Left cardiac atrium (tissue), 4 donors: Measurements from ENCODE around the gene LRRTM3. TPM values are rescaled to one million over a fixed set of nuclear protein-coding genes. Genes with fewer than 3 reads are reported as not detected.
A peak's percentile ranks its signal among the peaks of the same experiment; 100 is the strongest.

Source experiments
- ATAC-seq, 2 donors: fragments of 200-7000 bp; cut with Tn5 transposase; one replicate each; pipeline ENCODE4 v1.9.1; 2020; ENCODE audit warnings: mild to moderate bottlenecking in 2 of 2, moderate library complexity in 2 of 2
- DNase-seq: peaks from one replicate; pipeline ENCODE4 v3.0.0-alpha.2; 2020
- intact Hi-C, 2 donors: fragments of 100-400 bp; cut with DNase I; formaldehyde crosslinking; loops; one replicate each; pipeline versions ENCODE4 v1.14.1 to v1.15.1; 2022 to 2023
- long read RNA-seq: library from polyadenylated mRNA; unstranded; transcript quantifications from one replicate; pipeline ENCODE4 v2.0.0, GENCODE V29; 2021
- total RNA-seq, 2 donors: library from RNA; stranded (reverse); fragmentation: NEBNext Ultra II Directional; extraction: Animal tissue kit (Norgen Biotek cat#: 25700); gene quantifications; one replicate each; pipeline ENCODE4 v1.2.1, GENCODE V29; 2021
- donor health status: DM: no; HTN: yes; CAD: no.
- donor health status: DM: no; HTN: yes; CAD: no; lungs with severe emphysema.
- donor health status: DM: yes; HTN: yes; CAD: no.
- donor health status: Dilated cardiomyopathy.

LRRTM3 gene
- total RNA-seq: not detected
- long read RNA-seq, partial matches to known transcripts: 0 of 1 reads
- long read RNA-seq, other reads (novel, unspliced or antisense): 1 of 1 reads

DNA sequence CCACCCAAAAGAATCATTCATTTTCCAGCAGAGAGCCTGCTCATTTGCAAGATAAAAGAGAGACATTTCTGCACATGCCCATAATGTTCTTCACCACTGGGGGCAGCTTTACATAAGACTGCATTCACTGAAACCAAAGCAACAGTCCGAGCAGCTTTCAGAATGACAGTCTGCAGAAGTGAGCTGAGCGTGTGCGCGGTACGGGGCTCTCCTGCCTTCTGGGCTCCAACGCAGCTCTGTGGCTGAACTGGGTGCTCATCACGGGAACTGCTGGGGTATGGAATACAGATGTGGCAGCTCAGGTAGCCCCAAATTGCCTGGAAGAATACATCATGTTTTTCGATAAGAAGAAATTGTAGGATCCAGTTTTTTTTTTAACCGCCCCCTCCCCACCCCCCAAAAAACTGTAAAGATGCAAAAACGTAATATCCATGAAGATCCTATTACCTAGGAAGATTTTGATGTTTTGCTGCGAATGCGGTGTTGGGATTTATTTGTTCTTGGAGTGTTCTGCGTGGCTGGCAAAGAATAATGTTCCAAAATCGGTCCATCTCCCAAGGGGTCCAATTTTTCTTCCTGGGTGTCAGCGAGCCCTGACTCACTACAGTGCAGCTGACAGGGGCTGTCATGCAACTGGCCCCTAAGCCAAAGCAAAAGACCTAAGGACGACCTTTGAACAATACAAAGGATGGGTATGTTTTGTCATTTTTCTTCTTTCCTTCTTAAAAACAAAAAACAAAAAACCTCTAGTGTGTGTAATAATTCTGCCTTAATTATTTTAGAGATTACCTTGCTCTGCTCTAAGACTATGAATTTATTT, at the start of gene LRRTM3:
TSS of gene LRRTM3 (plus strand) at position 141 of the 820 bp plus-strand sequence.
- ATAC-seq (peak; percentile 93 to 96), DNase-seq (peak; percentile 25)
- intact Hi-C loops: no loop called here

DNA sequence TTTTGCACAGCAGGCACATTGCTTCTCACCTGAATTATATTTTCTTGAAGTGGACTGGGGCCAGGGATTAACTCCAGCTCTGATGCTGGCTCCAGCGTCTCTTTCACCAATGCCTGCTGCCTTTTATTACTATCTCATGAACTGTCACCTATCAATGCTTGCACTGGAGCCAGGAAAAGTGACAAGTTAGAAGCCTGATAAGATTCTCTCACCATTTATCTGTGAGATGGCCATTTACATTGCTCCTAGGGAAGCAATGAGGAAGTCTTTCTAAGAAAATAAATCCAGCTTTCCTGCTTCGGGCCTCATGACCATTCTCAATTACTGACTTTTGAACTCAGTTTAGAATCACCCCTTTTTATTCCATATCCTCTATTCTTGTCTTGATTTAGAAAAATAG, 48.5 kb upstream of the LRRTM3 start:
- DNase-seq (no peak), ATAC-seq (no peak)
- intact Hi-C loops: no loop called here

DNA sequence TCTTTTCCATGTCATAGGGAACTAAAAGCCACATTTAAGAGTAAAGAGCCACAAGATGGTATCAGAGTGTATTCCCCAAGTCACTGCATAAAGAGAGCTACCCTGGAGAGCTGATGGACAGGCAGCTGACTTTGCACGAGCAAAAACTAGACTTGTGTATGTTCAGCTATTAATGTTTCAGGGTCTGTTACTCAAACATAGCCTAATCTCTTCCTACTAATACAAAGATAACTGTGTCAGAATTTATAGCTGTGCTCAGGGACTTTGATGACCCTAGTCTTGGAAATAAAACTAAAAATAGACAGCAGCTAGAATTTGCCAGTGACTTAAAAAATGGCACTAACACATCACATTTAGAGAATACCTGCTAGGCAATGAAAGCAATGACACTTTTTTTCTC, 45.5 kb upstream of the LRRTM3 start:
- intact Hi-C loops: no loop called here
- ATAC-seq (no peak), DNase-seq (no peak)

DNA sequence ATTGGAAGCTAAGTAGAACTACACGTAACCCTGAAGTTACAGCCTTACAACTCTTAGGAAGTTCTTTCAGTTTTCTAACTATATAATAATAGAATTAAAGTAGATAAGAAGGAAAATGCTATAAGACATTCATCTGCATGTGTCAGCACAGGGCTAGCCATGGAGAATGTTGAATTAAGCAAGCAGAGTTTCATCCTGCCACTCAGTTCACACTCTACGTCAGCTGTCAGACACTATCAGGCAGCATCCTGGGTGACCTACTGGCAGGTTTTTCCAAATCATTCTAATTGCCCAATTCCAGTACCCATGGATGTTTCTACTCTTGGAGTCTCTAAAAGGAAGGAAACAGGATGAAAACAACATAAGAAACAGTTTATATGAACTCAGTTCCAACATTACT, 45.0 kb upstream of the LRRTM3 start:
- ATAC-seq (peak in 1 of 2 donors; percentile 68), DNase-seq (no peak)
- intact Hi-C loops: no loop called here

GRCh38 chr10:66881814-66882213, 44.0 kb upstream of the LRRTM3 start:
- intact Hi-C loops: no loop called here
- ATAC-seq (no peak), DNase-seq (no peak)

- no peak for DNase-seq
- intact Hi-C loops: no loop called here
- ATAC-seq: no peak
Measured at GRCh38 chr10:66882271-66882670, 43.6 kb upstream of the LRRTM3 start.

GRCh38 chr10:66886848-66887247, 39.0 kb upstream of the LRRTM3 start:
- intact Hi-C loops: no loop called here
- ATAC-seq: no peak
- no peak for DNase-seq

- DNase-seq: no peak
- ATAC-seq: no peak
- intact Hi-C loops: no loop called here
Measured at GRCh38 chr10:66888237-66888636, 37.6 kb upstream of the LRRTM3 start.

DNA sequence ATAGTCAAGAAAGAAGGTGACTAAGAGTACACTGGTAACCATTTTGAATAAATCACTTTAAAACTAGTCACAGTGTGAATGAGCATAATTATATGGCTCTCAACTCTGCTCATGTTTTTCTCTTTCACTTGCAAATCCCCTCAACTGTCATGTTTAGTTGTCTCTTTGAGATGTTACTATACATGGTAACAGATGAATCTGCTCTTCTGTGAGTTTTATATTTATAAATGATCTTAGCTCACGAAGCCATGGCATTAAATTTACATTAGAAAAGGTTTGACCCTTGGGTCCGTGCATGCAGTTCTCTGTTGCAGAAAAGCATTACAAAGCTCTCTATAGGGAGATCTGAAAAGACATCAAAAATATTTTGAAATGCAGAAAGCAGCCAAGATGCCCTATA, 33.0 kb upstream of the LRRTM3 start:
- ATAC-seq (no peak), DNase-seq (no peak)
- intact Hi-C loops: no loop called here

- DNase-seq (no peak), ATAC-seq (no peak)
- intact Hi-C loops: no loop called here
Measured at GRCh38 chr10:66910671-66911070, 15.2 kb upstream of the LRRTM3 start.

- intact Hi-C loops: no loop called here
- DNase-seq: no peak
- ATAC-seq: no peak
Measured at GRCh38 chr10:66916030-66916429, 9.8 kb upstream of the LRRTM3 start.

- no peak for DNase-seq
- intact Hi-C loops: no loop called here
- ATAC-seq: no peak
Measured at GRCh38 chr10:66917104-66917503, 8.7 kb upstream of the LRRTM3 start.

GRCh38 chr10:66919248-66919647, 6.6 kb upstream of the LRRTM3 start:
- ATAC-seq (no peak), DNase-seq (no peak)
- intact Hi-C loops: no loop called here

GRCh38 chr10:66924674-66925345, 1.0 kb upstream of the LRRTM3 start:
- intact Hi-C loops: no loop called here
- DNase-seq (no peak), ATAC-seq (no peak)

GRCh38 chr10:66925373-66925772, 463 bp upstream of the LRRTM3 start:
- no peak for DNase-seq
- ATAC-seq: no peak
- intact Hi-C loops: no loop called here

GRCh38 chr10:66926841-66927240, 1.0 kb downstream of the LRRTM3 start:
- intact Hi-C loops: no loop called here
- DNase-seq: no peak
- no peak for ATAC-seq

DNA sequence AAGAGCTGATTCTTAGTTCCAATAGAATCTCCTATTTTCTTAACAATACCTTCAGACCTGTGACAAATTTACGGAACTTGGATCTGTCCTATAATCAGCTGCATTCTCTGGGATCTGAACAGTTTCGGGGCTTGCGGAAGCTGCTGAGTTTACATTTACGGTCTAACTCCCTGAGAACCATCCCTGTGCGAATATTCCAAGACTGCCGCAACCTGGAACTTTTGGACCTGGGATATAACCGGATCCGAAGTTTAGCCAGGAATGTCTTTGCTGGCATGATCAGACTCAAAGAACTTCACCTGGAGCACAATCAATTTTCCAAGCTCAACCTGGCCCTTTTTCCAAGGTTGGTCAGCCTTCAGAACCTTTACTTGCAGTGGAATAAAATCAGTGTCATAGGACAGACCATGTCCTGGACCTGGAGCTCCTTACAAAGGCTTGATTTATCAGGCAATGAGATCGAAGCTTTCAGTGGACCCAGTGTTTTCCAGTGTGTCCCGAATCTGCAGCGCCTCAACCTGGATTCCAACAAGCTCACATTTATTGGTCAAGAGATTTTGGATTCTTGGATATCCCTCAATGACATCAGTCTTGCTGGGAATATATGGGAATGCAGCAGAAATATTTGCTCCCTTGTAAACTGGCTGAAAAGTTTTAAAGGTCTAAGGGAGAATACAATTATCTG, 1.6 kb downstream of the LRRTM3 start:
- DNase-seq: no peak
- no peak for ATAC-seq
- intact Hi-C loops: no loop called here

GRCh38 chr10:66927971-66928770, 2.3 kb downstream of the LRRTM3 start:
- intact Hi-C loops: no loop called here
- ATAC-seq (peak in 1 of 2 donors; percentile 49), DNase-seq (peak; percentile 22)

- ATAC-seq (no peak), DNase-seq (no peak)
- intact Hi-C loops: no loop called here
Measured at GRCh38 chr10:66928776-66929175, 2.9 kb downstream of the LRRTM3 start.
